ENCODE data around the gene OTOP1.

DNA sequence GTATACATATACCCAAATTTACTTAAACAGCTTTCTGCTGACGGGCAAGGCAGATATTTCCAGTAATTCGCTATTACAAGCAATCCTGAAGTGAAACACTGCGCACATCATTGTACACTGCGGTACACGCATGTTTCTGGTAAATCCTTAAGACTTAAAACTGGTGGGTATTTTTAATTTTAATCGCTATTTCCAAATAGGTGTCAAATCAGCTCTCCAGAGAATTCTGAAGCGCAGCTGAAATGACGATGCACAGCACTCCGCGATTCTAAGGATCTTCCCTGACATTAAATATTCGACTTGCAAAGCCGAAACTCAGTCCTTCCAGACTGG is 20.9 kb upstream of the OTOP1 start:
- TF ChIP-seq ARNT (IDR thresholded peaks at IDR 0.05), result no peak
- no peak for TF ChIP-seq TARDBP (IDR thresholded peaks at IDR 0.05)
- TF ChIP-seq FOXM1 (IDR thresholded peaks at IDR 0.05; ENCODE audit: borderline replicate concordance), result no peak
